GM20431 (cell line): ENCODE data around the gene MSL1.

Experiments used
- in situ Hi-C: fragments of 300-500 bp; cut with MseI, MboI; formaldehyde crosslinking; loops from one replicate; pipeline ENCODE4 v1.15.0; 2020; ENCODE audit warnings: low sequenced_read_pairs; ENCODE audit not compliant: unreplicated experiment

The MSL1 gene, protein sequence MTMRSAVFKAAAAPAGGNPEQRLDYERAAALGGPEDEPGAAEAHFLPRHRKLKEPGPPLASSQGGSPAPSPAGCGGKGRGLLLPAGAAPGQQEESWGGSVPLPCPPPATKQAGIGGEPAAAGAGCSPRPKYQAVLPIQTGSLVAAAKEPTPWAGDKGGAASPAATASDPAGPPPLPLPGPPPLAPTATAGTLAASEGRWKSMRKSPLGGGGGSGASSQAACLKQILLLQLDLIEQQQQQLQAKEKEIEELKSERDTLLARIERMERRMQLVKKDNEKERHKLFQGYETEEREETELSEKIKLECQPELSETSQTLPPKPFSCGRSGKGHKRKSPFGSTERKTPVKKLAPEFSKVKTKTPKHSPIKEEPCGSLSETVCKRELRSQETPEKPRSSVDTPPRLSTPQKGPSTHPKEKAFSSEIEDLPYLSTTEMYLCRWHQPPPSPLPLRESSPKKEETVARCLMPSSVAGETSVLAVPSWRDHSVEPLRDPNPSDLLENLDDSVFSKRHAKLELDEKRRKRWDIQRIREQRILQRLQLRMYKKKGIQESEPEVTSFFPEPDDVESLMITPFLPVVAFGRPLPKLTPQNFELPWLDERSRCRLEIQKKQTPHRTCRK

DNA sequence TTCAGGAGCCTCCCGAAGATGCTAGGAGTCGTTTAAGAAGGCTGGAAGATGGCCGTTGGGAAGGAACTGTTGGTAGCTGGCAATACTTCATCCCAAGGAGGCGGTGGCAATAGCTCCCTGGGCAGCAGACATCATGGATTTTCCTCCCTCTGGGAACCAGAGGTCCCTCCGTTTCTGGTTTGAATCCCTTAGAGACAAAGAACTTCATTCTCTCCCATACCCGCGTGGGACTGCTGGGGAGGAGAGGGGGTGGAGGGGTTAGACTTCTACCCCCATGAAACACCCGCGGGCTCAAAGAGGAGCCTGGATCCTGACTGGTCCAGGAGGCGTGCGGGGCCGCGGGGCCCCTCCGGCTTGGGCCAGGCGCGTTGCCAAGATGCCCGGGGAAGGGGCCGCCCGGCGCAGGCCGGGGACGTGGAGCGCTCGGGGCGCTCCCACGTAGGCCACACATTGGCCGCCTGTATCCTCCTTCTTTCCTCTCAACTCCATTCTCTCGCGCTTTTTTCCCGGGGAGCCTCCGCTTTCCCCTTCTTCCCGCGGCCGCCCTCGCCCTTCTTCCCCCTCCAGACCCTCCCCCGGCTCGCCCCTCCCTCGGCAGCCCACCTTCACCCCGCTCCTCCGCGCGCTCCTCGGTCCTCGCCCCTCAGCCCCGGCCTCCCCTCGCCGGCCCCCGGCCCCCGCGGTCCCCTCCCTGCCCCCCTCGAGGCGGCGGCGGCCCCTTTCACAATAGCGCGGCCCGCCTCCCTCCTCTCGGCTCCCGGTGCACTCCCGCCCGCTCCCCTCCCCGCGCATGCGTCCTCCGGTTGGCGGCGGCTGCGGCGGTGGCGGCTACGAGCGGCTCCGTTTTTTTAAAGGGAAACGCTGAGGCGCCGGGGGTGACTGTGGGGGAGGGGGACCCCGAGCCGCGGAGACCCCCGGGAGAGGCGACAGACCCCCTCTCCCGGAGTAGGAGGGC, at the start of gene MSL1:
Gene MSL1, plus strand, starts transcription at position 791 of the 955 bp plus-strand sequence. CDS start 642 bp downstream, outside the sequence.
- in situ Hi-C loops = no loop called here

DNA sequence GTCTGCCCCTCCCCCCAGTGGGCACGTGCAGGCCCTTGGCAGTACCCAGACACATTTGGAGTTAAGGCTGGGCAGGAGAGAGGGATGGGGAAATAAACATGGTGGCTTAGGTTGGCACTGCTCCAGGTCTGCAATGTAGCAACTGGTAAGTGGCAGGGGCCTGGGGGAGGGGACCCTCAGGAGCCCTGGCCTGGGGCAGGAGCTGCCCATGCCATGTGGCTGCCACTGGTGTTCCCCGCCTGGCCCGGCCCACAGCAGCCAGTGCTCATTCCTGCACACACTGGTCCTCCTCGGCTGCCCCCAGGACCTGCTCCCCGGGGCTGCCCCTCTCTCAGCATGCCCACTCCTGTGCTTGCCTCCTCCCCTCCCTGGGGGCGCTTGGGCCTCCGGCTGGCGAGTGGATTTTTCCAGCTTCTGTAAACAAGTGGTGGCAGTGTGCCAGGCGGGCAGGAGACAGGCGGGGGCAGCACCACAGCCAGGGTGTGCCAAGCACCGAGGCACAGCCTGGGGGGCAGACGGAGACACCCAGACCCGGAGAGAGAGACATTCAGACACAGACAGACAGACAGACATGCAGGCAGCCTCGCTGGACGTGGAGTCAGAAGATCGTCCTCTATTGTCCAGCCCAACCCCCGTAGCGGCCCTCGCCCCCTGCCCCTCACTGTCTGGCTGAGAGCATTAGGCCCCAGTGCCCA, 49.6 kb upstream of the MSL1 start:
- in situ Hi-C loops = no loop called here

DNA sequence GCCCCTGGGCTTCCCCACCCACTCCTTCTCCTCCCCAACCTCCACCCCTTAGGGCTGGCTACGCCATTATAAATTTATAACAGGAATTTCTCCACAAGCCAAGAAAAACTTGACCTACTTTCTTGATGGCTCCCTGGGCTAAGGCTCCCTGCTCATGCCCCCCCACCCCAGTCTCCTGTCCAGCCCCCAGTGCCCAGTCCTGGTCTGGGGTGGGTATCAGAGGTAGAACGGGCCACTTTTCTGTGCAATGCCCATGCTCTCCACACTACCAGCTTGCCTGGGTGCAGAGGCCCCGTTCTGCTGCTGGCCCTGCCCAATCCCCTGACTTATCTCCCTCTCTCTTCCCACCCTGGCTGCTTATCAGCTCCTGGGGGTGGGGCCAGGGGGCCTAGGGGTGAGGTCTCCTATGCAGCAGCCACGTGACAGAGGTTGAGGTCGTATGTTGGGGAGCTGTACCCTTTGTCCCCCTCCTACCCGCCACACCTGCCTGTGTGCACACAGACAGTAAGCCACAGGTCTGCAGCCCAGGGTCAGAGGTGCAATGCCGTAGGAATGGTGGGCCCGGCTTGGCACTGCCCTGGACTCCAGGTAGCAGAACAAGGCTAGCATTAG, 48.9 kb upstream of the MSL1 start:
- in situ Hi-C loops = no loop called here

DNA sequence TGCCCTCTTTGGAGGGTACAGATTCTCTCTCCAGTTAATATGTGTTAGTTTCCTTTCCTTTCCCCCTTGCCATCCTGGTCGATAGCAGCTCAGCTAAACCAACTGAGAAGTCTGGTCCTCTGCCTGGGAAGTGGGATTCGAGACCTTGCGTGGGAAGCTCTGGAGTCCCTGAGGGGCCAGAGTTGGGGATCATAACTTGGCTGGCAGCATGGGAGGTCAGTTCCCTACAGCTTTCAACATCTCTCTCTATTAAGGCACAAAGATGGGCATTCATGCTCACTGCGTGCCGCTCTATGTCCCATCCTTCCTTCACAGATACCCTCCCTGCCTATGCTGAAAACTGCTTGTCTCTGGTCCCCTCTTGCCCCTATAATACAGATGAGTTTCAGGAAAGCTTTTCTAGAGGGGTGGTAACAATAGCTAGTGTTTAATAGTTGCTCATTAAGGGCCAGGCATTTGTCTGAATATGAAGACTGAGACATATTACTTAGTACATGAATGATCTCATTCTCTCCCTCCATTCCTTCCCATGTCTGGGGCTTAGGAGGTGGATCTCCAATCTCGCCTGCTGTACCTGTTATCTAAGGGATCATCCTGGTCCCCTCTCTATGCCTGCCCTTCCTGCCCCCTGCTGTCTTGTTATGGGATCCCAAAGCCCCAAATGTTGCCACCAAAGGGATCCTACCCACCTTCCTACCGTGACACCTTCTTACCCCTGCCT, 48.2 kb upstream of the MSL1 start:
- in situ Hi-C loops = no loop called here

DNA sequence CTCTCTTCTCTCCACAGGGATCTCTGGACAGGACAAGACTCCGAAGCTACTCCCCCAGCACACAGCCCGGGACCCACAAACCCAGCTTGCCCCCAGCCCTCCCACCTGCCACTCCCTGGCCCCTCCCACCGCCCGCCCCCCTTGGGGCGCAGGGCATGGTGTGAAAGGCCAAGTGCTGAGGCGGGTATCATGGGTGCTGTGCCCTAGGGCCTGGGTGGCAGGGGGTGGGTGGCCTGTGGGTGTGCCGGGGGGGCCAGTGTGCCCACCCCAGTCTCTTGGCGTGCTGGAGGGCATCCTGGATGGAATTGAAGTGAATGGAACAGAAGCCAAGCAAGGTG, 47.6 kb upstream of the MSL1 start:
- in situ Hi-C loops = no loop called here

DNA sequence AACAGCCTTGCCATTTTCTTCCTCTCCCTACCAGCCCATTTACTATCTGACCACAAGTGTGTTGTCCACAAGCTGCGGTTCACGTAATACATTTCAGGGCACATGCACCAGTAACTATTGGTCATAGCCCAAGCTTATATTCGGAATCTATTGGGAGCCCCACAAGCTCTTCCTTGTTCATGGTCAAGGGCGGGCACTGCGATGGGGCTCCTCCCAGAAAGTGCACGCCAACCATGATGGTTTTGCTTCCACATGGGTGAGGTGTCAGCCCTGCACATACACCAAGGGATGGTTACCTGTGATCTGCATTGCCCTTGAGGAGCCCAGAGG, 46.9 kb upstream of the MSL1 start:
- in situ Hi-C loops = no loop called here

DNA sequence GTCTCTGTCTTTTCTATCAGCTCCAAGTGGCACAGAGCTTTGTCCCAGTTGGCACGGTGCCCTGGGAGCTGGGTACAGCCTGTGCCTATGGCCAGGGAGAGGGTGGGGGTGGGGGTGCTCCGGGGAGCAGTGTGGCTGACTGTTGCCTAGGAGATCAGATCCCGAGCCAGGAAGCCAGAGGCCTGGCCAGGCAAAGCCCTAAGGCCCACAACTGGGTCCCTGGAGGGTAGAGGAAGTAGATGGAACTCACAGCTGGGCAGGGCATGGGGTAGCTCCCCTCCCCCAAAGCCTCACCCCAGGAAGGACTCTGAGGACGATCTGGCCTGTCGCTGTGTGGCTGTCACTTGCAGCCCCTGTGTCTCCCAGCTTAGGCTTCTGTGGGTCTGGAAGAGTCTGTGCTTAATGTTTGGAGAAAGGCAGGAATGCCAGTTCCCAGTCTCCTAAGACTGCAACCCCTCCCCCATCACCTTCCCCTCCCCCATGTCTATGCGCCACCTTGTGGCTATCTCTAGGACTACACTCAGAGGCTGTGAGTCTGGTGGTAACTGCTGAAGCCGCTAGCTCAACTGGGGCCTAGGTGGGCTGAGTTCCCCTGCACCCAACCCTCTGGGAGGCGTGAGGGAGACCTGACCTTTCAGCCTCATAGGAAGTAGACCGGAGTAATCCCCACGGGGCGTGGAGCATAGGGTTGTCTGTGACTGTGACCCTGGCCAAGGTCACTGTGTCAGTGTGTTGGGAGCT, 46.4 kb upstream of the MSL1 start:
- in situ Hi-C loops = no loop called here

DNA sequence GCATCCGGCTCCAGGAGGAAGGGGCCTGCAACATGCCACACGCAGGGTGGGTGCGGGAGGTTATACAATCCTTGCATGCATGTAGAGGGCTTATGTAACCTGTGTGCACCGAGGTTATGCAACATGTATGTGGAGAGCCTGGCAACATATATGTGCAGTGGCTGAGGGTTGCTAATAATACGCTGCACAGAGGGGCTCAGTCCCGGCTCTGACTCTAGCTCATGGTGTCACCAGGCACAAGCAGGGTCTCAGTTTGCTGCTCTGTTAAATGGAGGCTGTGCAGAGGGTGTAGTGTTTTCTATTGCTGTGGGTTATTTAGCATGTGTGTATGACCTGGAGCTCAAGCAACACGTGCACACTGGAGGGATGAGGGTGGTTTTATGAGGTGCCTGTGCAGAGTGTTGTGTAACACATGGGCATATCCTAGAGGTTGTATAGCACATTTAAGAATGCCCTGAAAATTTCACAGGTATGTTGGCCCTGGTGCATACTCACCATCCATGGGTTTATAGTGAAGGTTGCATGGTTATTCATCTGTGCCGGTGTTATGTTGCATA, 45.8 kb upstream of the MSL1 start:
- in situ Hi-C loops = no loop called here

DNA sequence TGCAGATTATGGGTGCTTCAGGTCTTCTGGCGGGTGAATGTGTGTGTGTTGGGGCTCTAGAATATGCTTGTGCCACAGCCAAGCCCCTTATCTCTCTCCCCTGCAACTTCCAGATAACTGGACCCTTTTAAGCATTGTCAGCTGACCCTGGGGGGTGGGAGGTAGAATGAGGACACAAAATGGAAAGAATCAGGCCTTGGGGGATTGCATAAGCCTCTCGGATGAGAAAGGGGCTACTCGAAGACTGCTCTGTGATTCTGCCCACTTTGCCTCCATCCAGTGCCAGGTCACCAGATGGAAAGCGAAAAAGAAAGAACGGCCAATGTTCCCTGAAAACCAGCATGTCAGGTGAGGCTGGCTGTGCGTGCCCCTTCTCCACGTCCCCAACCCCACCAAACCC, 45.2 kb upstream of the MSL1 start:
- in situ Hi-C loops = no loop called here

DNA sequence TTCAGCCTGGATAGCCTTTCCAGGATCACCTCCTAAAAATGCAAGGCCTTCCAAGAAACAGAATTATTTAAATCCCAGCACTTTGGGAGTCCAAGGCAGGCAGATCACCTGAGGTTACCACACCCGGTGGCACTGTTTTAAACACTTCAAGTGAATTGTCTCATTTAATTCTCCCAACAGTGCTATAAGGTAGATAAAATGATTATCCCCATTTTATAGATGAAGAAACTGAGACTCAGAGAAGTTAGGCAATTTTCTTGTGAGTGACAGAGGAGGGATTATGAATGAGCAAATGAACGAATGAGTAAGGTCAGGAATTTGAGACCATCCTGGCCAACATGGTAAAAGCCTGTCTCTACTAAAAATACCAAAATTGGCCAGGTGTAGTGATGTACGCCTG, 42.2 kb upstream of the MSL1 start:
- in situ Hi-C loops = no loop called here

DNA sequence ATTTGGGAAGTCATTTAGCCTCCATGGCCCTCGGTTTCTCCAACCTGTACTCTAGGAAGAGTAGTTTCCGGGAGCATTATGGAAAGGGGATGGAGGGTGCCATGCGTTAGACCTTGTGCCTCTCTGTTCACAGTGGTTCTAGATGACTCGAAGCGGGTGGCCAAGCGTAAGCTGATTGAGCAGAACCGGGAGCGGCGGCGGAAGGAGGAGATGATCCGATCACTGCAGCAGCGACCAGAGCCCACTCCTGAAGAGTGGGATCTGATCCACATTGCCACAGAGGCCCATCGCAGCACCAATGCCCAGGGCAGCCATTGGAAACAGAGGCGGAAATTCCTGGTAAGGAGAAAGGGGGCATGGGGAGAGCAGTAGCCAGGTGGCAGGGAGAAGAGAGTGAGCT, 37.3 kb upstream of the MSL1 start:
- in situ Hi-C loops = no loop called here

DNA sequence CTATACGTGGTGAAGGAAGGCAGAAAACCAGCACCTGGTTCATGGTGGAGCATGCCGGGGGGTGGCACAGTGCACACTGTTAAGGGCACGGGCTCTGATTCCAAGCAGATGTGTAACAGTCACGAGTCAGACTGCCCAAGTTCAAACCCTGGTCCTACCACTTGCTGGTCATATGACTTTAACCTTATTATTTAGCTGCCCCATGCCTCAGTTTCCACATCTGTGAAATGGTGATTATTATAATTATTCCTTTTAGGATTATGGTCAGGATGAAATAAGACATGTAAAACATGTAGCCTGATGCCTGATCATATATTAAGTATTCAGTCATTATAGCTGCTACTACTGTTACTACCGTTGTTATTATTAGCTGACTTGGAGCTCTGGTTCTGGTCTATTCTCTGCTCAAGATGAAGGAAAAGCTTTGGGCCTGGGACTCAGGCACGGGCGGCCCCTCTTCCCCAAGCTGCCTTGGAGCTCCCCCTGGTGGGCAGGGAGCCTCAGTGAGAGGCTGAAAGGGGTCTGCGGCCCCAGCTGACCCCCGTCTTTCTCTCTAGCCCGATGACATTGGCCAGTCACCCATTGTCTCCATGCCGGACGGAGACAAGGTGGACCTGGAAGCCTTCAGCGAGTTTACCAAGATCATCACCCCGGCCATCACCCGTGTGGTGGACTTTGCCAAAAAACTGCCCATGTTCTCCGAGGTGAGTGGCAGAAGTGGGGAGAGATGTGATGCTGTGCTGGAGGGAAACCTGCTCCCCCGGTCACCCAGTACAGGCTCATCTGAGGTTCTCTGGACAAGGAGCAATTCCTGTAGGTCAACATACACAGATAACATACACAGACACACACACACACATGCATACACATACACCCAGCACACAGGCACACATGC, 35.4 kb upstream of the MSL1 start:
- in situ Hi-C loops = no loop called here

DNA sequence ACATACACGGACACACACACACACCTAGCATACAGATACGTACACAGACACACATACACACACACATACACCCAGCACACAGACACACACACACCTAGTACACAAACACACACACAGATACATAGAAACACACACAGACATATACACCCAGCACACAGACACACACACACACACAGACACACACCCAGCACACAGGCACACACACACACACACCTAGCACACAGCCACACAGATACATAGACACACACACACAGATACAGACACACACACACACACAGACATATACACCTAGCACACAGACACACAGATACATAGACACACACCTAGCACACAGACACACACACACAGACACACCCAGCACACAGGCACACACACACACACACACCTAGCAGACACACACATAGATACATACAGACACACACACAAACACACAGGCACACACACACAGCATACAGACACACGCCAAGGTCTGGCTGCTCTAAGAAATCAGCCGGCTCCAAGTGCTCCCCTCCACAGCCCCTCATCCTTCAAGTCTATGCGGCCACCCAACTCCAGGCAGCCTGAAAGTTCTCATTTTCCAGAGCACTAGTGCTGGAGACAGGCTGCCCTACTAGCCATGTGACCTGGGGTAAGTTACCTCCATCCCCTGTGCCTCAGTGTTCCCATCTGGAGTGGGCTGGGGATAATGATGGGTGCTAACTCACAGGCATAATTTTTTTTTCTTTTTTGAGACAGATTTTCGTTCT, 34.5 kb upstream of the MSL1 start:
- in situ Hi-C loops = no loop called here

DNA sequence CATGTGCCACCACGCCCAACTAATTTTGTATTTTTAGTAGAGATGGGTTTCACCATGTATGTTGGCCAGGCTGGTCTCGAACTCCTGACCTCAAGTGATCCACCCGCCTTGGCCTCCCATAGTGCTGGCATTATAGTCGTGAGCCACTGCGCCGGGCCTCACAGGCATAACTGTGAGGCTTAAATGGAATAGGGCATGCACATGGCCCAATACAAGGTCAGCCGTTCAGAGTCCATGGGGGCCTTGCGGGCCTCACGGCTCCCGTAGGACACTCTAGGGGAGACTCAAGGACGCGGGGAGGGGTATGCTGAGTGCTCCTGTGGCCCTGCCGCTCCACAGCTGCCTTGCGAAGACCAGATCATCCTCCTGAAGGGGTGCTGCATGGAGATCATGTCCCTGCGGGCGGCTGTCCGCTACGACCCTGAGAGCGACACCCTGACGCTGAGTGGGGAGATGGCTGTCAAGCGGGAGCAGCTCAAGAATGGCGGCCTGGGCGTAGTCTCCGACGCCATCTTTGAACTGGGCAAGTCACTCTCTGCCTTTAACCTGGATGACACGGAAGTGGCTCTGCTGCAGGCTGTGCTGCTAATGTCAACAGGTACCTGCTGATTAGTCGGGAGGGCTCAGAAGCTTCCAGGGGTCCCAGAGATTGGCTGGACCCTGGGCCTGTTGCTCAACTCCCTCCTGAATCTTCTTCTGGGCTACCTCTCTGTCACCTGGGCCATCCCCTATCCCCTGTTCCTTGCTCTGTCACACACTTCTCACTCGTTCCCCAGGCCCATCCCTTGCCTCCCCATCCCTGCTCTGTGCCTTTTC, 33.7 kb upstream of the MSL1 start:
- in situ Hi-C loops = no loop called here

DNA sequence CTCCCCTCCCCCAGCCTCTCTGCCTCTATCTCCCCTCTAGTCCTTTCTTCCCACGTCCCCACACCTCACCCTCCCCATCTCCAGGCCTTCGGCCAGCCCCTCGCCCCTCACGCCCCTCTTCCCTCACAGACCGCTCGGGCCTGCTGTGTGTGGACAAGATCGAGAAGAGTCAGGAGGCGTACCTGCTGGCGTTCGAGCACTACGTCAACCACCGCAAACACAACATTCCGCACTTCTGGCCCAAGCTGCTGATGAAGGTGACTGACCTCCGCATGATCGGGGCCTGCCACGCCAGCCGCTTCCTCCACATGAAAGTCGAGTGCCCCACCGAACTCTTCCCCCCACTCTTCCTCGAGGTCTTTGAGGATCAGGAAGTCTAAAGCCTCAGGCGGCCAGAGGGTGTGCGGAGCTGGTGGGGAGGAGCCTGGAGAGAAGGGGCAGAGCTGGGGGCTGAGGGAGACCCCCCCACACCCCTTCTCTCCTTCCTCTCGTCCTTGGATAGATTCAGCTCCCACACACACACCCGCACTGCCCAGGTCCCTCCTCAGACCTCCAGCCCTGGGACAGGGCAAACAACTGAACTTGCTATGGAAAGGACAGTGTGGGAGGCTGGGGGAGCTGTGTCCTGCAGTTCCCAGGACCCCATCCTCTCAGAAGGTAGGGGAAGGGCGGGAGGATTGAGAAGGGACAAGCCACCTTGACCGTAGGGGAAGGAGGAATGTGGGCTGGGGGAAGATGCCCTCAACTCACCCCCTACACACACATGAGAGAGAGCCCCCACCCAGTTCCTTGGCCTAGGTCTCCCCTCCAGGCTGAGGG, 32.5 kb upstream of the MSL1 start:
- in situ Hi-C loops = no loop called here
